Renal cortex interstitium (tissue), 11 donors: ENCODE results near the gene FUT8. TPM values are rescaled to one million over a fixed set of nuclear protein-coding genes. Genes with fewer than 3 reads are reported as not detected.
"Not testable (repeated sequence)": the region's sequence is repeated elsewhere in the genome, so short reads cannot be mapped to it uniquely, and the experiment has no call there.

Source experiments
- DNase-seq, 11 donors: peaks; one replicate each; pipeline ENCODE4 v3.0.0-alpha.2; 2013; ENCODE audit warnings: low read depth in 9 of 11, low spot score in 4 of 11; ENCODE audit errors: extremely low read depth in 1 of 11
- polyA plus RNA-seq, 3 donors: library from polyadenylated mRNA; unstranded; fragments of 120-200 nt; gene quantifications; one replicate each; pipeline ENCODE4 v1.2.1, GENCODE V29; 2013; ENCODE audit not compliant: insufficient read length in 3 of 3

Gene FUT8
- polyA plus RNA-seq, 3 donors: 16.4 to 19.5 (median 17.6) TPM

- not testable (repeated sequence) for DNase-seq
These were observed 221.1 kb downstream of the FUT8 start for GRCh38 chr14:65633666-65634065.

- no peak for DNase-seq
These were observed 225.2 kb downstream of the FUT8 start for GRCh38 chr14:65637780-65638179.

GRCh38 chr14:65639216-65639615 lies 226.7 kb downstream of the FUT8 start:
- no peak for DNase-seq

- no peak for DNase-seq
These were observed 238.3 kb downstream of the FUT8 start for GRCh38 chr14:65650826-65651225.

- no peak for DNase-seq
These were observed 244.0 kb downstream of the FUT8 start for GRCh38 chr14:65656554-65656953.

- DNase-seq: no peak
These were observed 245.7 kb downstream of the FUT8 start for GRCh38 chr14:65658202-65658601.

- no peak for DNase-seq
These were observed 249.3 kb downstream of the FUT8 start for GRCh38 chr14:65661865-65662264.

- DNase-seq: no peak
These were observed 251.9 kb downstream of the FUT8 start for GRCh38 chr14:65664436-65664835.

- DNase-seq: no peak
These were observed 264.0 kb downstream of the FUT8 start for GRCh38 chr14:65676361-65677014.

- no peak for DNase-seq
These were observed 273.0 kb downstream of the FUT8 start for GRCh38 chr14:65685572-65685971.

GRCh38 chr14:65686761-65687160 lies 274.2 kb downstream of the FUT8 start:
- DNase-seq: no peak

GRCh38 chr14:65689070-65689469 lies 276.5 kb downstream of the FUT8 start:
- no peak for DNase-seq

- DNase-seq: not testable (repeated sequence)
These were observed 280.0 kb downstream of the FUT8 start for GRCh38 chr14:65692566-65692965.

GRCh38 chr14:65696801-65697200 lies 284.3 kb downstream of the FUT8 start:
- no peak for DNase-seq

- no peak for DNase-seq
These were observed 291.0 kb downstream of the FUT8 start for GRCh38 chr14:65703521-65703920.

- DNase-seq: no peak
These were observed 291.5 kb downstream of the FUT8 start for GRCh38 chr14:65703996-65704395.

GRCh38 chr14:65704437-65704836 lies 291.9 kb downstream of the FUT8 start:
- DNase-seq: no peak

GRCh38 chr14:65704850-65705249 lies 292.3 kb downstream of the FUT8 start:
- DNase-seq: no peak

GRCh38 chr14:65709576-65709975 lies 297.0 kb downstream of the FUT8 start:
- DNase-seq: no peak

GRCh38 chr14:65716813-65717212 lies 304.3 kb downstream of the FUT8 start:
- DNase-seq: not testable (repeated sequence)

GRCh38 chr14:65717384-65717915 lies 304.9 kb downstream of the FUT8 start:
- DNase-seq: not testable (repeated sequence)
